OCI-LY3 (cell line): ENCODE results near the gene PCNX3.

Experiments
- EZH2phosphoT487 ChIP-seq: fragments of 200-600 bp; shearing (Covaris generic); IDR thresholded peaks from 2 replicates; pipeline ENCODE4 v1.6.1; 2018; ENCODE audit warnings: antibody characterized with exemption, mixed run types, low read depth
- TF ChIP-seq, protein P1 (sequence below): fragments of 200-600, 300-600 bp; sonication (generic); IDR thresholded peaks from 2 replicates; pipeline ENCODE4 v1.5.1; 2014; ENCODE audit warnings: antibody characterized with exemption, low read length, low read depth

DNA sequence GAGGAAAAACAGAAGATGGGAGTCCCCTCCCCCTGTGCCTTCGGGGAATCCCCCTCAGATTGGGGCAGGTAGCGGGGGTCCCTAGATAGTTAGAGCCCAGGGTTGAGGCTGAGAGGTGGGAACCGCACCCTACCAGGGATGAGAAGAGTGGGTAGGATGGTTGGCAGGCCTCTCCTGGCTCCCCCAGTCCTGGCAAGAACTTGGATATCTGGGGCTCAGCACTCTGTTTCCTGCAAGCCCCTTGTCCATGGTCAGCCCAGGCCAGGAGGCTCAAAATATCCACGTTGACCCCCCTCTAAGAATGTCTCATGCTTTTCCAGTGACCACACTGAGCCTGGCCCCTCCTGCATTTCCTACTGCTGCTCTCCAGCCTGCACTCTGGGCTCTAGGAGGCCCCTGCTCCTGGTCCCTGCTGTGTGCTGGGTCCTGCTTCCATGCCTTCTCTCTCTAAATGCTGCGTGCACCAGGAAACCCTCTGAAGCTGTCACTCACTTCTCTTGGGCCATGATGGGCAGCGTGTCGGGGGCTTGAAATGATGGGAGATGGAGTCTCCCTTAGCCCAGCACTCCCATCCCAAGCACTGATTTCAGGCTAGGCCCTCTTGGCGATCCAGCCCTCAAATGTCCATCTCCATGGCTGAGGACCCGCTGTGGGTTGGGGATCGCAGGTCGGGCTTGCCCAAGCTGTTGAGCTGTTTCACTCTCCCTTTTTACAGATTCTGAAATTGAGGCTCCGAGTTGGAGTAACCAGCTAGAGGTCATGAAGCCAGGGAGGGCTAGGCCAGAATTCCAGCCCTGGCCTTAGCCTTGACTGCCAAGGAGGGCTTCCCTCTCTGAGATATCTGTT lies 3.6 kb upstream of the PCNX3 start:
- TF ChIP-seq, protein P1, sequence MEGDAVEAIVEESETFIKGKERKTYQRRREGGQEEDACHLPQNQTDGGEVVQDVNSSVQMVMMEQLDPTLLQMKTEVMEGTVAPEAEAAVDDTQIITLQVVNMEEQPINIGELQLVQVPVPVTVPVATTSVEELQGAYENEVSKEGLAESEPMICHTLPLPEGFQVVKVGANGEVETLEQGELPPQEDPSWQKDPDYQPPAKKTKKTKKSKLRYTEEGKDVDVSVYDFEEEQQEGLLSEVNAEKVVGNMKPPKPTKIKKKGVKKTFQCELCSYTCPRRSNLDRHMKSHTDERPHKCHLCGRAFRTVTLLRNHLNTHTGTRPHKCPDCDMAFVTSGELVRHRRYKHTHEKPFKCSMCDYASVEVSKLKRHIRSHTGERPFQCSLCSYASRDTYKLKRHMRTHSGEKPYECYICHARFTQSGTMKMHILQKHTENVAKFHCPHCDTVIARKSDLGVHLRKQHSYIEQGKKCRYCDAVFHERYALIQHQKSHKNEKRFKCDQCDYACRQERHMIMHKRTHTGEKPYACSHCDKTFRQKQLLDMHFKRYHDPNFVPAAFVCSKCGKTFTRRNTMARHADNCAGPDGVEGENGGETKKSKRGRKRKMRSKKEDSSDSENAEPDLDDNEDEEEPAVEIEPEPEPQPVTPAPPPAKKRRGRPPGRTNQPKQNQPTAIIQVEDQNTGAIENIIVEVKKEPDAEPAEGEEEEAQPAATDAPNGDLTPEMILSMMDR = no peak
- TF ChIP-seq EZH2phosphoT487 = no peak
